ENCODE data around the gene UTP3. TPM values are rescaled to one million over a fixed set of nuclear protein-coding genes. Genes with fewer than 3 reads are reported as not detected.

The UTP3 gene
- total and polyA plus RNA-seq, 9 of the 15 experiments (the other 6 are each of a cell fraction or from before 2014, with no cell fraction given): 11.9 to 69.3 (median 34.0) TPM

DNA sequence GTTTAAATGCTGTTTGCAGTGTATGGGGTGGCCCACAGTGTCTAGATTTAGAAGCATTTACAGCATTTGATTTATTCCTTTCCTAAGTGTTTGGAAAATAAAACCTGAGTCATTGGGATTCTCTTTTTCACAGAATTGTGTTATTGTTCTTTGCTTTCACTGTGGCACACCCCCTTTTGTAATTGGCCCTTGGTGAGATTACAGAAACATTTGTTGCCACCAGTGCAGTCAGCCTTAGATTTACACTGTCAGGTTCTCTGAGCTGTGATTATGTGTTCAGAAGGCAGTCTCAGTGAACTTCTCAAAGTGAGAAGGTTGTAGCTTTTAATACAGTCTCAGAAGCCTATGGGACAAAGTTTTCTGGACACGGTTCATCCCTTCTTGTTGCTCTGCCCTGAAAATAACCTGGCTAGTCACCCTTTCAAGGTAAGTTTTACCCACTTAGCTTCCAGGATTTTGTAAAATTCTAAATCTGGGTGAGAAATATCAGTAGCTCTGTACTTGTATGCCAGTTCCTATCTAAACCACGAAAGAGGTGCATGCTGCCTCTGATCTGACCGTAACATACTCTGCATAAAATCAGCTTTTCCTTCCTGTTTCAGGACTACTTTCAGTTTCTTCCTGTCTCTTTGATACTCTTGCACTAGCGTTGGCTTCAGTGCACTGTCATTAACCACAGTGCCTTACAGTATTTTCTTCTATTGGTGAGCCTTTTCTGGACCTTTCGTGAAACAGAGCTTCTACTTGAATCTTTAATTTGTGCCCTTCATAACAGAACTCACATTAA is 46.0 kb downstream of the UTP3 start:
- H4K20me1 ChIP-seq (replicated peaks; ENCODE audit: control insufficient read depth, insufficient read depth, low read length): no peaks in the 10 kb centered on the region
- peak overlapping the region; percentile 19; the same call in 1 of the 3 replicates for H3K27ac ChIP-seq (ENCODE audit: extremely low read depth, low read depth, low read length)
- no peaks in the 10 kb centered on the region for H3K36me3 ChIP-seq (ENCODE audit: control insufficient read depth, insufficient read depth, low read length)
- ChIA-PET POLR2A (interaction anchor here (0.6 to 2.5 kb wide), 10 partner anchors 10 to 89 kb away, joined by 3 to 18 read pairs (median 4); partner anchors contain the start of gene RUFY3), CTCF (ENCODE audit: low intra/inter-chr PET ratio) (no interaction called here)
- 9% methylated on average over 5 of the region's 5 CpGs for WGBS (ENCODE audit: insufficient coverage, low coverage, missing lambda C conversion rate)
- H3K79me2 ChIP-seq (ENCODE audit: control insufficient read depth, insufficient read depth, low read length): no peaks in the 10 kb centered on the region
- no peaks in the 10 kb centered on the region for H3K27me3 ChIP-seq (ENCODE audit: control insufficient read depth in 2 of 2, insufficient read depth in 2 of 2, low read length in 2 of 2)
- DNase-seq (ENCODE audit: extremely low read depth in 1 of 4, low spot score in 3 of 4) (no peak), FAIRE-seq (peak; percentile 74), ATAC-seq (peak; percentile 71)
- peak overlapping the region; percentile 4; the same call in 1 of the 2 replicates for H3K4me3 ChIP-seq
- no peaks in the 10 kb centered on the region for H3K9me1 ChIP-seq (ENCODE audit: control insufficient read depth, insufficient read depth, low read length)
- peak overlapping the region in 1 of 2 experiments; percentile 19; a peak in 1 of 4 replicates for H3K9ac ChIP-seq (ENCODE audit: insufficient read depth in 1 of 2, low read depth in 2 of 2, low read length in 2 of 2)
- no peaks in the 10 kb centered on the region for H3K9me3 ChIP-seq (replicated peaks; ENCODE audit: control insufficient read depth, insufficient read depth, low read depth, low read length)
- intact Hi-C loops (cut with micrococcal nuclease): no loop called here
- H3K4me2 ChIP-seq (ENCODE audit: insufficient read depth, low read length): peak overlapping the region; percentile 65
- peak overlapping the region; percentile 38; the same call in 1 of the 2 replicates for H2AFZ ChIP-seq (ENCODE audit: low read depth, low read length)
- TF ChIP-seq SOX6 (IDR thresholded peaks at IDR 0.05) (peak; percentile 83), ETV1 (tag; conservative IDR thresholded peaks at IDR 0.05; ENCODE audit: low read depth) (peak; percentile 42; the same call in 1 of the 2 replicates), CREM (IDR thresholded peaks at IDR 0.05; ENCODE audit: low read depth) (no peak), MEIS2 (IDR thresholded peaks at IDR 0.05; ENCODE audit: partially characterized antibody) (peak; percentile 32), NFE2 (IDR thresholded peaks at IDR 0.05; ENCODE audit: low read depth) (0 out of 2 replicates have a peak, but pooled peaks have one; percentile 27), ZNF121 (CRISPR knock-in tag; conservative IDR thresholded peaks at IDR 0.05) (no peak), POLR2AphosphoS5 (IDR thresholded peaks at IDR 0.05; ENCODE audit: control insufficient read depth, insufficient read depth, low read depth, low read length) (no peak), MAFG (tag; conservative IDR thresholded peaks at IDR 0.05) (0 out of 2 replicates have a peak, but pooled peaks have one; percentile 4)
- TF ChIP-seq, protein P1, sequence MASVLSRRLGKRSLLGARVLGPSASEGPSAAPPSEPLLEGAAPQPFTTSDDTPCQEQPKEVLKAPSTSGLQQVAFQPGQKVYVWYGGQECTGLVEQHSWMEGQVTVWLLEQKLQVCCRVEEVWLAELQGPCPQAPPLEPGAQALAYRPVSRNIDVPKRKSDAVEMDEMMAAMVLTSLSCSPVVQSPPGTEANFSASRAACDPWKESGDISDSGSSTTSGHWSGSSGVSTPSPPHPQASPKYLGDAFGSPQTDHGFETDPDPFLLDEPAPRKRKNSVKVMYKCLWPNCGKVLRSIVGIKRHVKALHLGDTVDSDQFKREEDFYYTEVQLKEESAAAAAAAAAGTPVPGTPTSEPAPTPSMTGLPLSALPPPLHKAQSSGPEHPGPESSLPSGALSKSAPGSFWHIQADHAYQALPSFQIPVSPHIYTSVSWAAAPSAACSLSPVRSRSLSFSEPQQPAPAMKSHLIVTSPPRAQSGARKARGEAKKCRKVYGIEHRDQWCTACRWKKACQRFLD (CRISPR knock-in tag; IDR thresholded peaks at IDR 0.05): 0 out of 2 replicates have a peak, but pooled peaks have one; percentile 33
- peaks cover 0 to 10% of the 10 kb centered on the region in 2 experiments; a peak in 2 of 5 replicates for H3K4me1 ChIP-seq (replicated peaks in 1 of 2; ENCODE audit: control insufficient read depth in 2 of 2, insufficient read depth in 2 of 2, low read length in 2 of 2)
- in situ Hi-C loops (cut with MboI): no loop called here
- no TSS peak for BruUV-seq (replicated peaks)

Measured in K562 (cell line).